ENCODE measurements around the gene RAB31. TPM values are rescaled to one million over a fixed set of nuclear protein-coding genes. Genes with fewer than 3 reads are reported as not detected.

The RAB31 gene
- polyA plus RNA-seq, 1 donor from 2014 or later = 16.3 TPM

GRCh38 chr18:9854801-9855676 is 146.9 kb downstream of the RAB31 start:
- Histone ChIP-seq H3K4me2 (ENCODE audit: low read length) (no peak overlapping the region), H4K20me1 (ENCODE audit: insufficient read depth) (no peaks in the 10 kb centered on the region), H2AFZ (ENCODE audit: low read depth, low read length) (no peak overlapping the region), H3K27me3 (ENCODE audit: insufficient read depth, low read depth, low read length) (no peaks in the 10 kb centered on the region), H3K79me2 (replicated peaks; ENCODE audit: insufficient read depth, low read length) (no peaks in the 10 kb centered on the region), H3K9me3 (ENCODE audit: low read length) (no peaks in the 10 kb centered on the region), H3K36me3 (ENCODE audit: insufficient read depth, low read length) (no peaks in the 10 kb centered on the region), H3K27ac (ENCODE audit: low read length) (no peak overlapping the region), H3K4me3 (ENCODE audit: low read length) (no peak overlapping the region), H3F3A (ENCODE audit: insufficient read depth, low read length, poor library complexity, severe bottlenecking) (no peaks in the 10 kb centered on the region), H3K9ac (ENCODE audit: low read length) (no peak overlapping the region), H3K9me2 (ENCODE audit: insufficient read depth, low read length) (no peaks in the 10 kb centered on the region)
- TF ChIP-seq SMC3 (conservative IDR thresholded peaks at IDR 0.05; ENCODE audit: poor library complexity) (no peak), POLR2AphosphoS5 (IDR thresholded peaks at IDR 0.05) (no peak), MXI1 (conservative IDR thresholded peaks at IDR 0.05; ENCODE audit: poor library complexity, severe bottlenecking) (no peak), RAD21 (conservative IDR thresholded peaks at IDR 0.05) (no peak), EP300 (conservative IDR thresholded peaks at IDR 0.05; ENCODE audit: poor library complexity, severe bottlenecking) (no peak), EZH2 (IDR thresholded peaks at IDR 0.05; ENCODE audit: borderline replicate concordance, insufficient read depth, low read length, poor library complexity, severe bottlenecking) (no peak), TAF1 (IDR thresholded peaks at IDR 0.05; ENCODE audit: low read depth) (no peak), REST (IDR thresholded peaks at IDR 0.05; ENCODE audit: borderline replicate concordance) (no peak)

- H3K79me2 ChIP-seq (replicated peaks; ENCODE audit: insufficient read depth, low read length) = no peaks in the 10 kb centered on the region
- H3K4me2 ChIP-seq (ENCODE audit: low read length) = no peak overlapping the region
- H3K27me3 ChIP-seq (ENCODE audit: insufficient read depth, low read depth, low read length) = no peaks in the 10 kb centered on the region
- H2AFZ ChIP-seq (ENCODE audit: low read depth, low read length) = no peak overlapping the region
- TF ChIP-seq CTCF (IDR thresholded peaks at IDR 0.05; ENCODE audit: poor library complexity, severe bottlenecking) (no peak), EP300 (conservative IDR thresholded peaks at IDR 0.05; ENCODE audit: poor library complexity, severe bottlenecking) (no peak), RAD21 (conservative IDR thresholded peaks at IDR 0.05) (no peak), SMC3 (conservative IDR thresholded peaks at IDR 0.05; ENCODE audit: poor library complexity) (no peak)
- no peaks in the 10 kb centered on the region for H3K9me2 ChIP-seq (ENCODE audit: insufficient read depth, low read length)
- H3K9me3 ChIP-seq (ENCODE audit: low read length) = no peaks in the 10 kb centered on the region
- H3F3A ChIP-seq (ENCODE audit: insufficient read depth, low read length, poor library complexity, severe bottlenecking) = no peaks in the 10 kb centered on the region
- H3K9ac ChIP-seq (ENCODE audit: low read length) = no peak overlapping the region
- no peaks in the 10 kb centered on the region for H4K20me1 ChIP-seq (ENCODE audit: insufficient read depth)
- H3K27ac ChIP-seq (ENCODE audit: low read length) = no peak overlapping the region
- H3K36me3 ChIP-seq (ENCODE audit: insufficient read depth, low read length) = no peaks in the 10 kb centered on the region
- no peak overlapping the region for H3K4me3 ChIP-seq (ENCODE audit: low read length)
Observed at GRCh38 chr18:9855681-9856080, 147.6 kb downstream of the RAB31 start.

Measured in neural cell (in vitro differentiated cells).